HG03432 (cell line): Measurements from ENCODE around the gene GCK.

Experiments
- ATAC-seq: cut with Tn5 transposase; IDR thresholded peaks from one replicate; pipeline ENCODE4 v1.9.1; 2021; ENCODE audit warnings: mild to moderate bottlenecking, moderate library complexity; ENCODE audit not compliant: unreplicated experiment

Gene GCK

GRCh38 chr7:44123190-44124003, 65.8 kb downstream of the GCK start, which contains the start of gene POLD2:
Gene POLD2, minus strand, starts transcription at chr7:44123548. Its CDS starts 1,495 bp downstream, at chr7:44122053.
- peak; percentile 99 for ATAC-seq

- no peak for ATAC-seq
Measured at GRCh38 chr7:44122529-44122928, 66.7 kb downstream of the GCK start.

DNA sequence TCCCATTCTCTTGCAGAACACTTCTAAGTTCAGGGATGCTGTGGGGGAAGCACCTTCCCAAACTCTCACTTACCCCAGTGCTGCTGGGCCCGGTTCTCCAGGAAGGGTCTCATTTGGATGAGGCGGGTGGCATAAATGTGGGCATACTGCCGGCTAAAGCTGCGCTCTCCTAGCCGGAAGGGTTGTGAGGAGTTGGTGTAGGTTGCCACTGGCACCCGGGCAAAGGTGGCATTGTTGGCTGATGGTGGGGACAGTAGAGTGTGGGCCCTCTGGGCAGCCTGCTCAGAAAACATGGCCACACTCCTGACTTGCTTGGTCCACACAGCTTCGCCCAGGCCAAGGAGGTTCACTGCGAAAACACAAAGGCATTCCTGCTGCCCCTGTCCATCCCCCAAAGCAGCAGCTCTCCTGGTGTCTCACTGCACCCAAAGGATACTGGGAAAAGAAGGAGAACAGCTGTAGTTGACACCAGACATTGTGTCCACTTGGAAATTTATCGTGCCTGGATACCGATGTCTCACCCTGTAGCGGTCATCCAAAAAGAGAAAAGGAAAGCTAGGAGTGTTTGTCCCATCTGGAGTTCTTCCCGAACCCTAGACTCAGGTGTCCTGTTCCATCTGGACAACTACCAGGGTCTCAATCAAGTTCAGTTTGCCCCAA, 67.3 kb downstream of the GCK start:
- no peak for ATAC-seq

GRCh38 chr7:44120395-44120794, 68.8 kb downstream of the GCK start:
- no peak for ATAC-seq

DNA sequence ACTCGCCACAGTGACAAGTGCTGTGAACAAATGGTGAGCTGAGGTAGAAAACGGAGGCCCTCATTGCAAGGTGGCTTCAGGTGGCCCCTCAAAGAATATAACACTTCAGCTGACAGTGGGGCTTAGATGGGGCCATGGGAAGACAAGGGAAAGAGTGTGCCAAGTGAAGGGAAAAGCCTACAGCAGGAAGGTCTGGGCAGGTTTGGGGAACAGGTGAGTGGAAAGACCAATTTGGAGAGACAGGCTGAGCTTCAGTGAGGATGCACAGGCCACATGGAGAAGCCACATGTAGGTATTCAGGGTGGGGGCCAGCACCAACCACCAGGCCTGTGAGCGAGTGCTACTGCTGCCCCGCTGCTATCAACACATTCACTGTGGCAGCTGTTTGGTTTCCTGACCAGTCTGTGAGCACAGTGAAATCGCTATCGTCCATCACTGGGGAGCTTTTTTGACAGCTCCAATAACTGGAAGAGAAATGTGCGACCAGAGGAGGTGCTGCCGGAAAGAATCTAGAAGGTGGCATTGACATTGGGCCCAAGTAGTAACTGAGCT, 69.3 kb downstream of the GCK start:
- ATAC-seq, result no peak

DNA sequence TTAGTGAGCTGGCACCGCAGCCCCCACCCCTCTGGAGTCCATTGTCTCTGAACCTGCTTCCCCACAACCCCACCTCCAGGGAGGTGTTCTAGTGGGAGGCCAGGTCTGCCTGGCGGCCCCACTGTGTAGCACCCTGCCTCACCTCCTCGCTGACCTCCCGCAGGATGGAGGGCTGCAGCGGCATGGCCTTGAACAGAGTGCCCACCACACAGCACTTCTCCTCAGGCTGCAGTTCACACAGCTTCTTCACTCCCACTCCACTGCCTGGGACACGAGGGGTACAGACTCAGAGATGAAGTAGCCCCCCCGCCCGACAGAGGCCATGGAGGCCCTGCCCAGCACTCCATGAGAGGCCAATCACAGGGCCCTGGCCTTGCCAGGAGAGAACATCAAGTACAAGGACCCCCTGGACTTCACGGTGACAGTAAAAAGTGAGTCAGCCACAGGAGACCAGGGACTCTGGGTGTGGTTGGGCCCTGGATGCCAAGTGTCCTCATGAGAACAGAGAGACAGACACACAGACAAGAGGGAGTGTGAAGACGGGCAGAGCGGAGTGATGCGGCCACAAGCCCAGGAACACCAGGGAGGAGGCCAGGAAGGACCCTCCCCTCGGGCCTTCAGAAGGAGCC, 71.3 kb downstream of the GCK start:
- ATAC-seq, result no peak

GRCh38 chr7:44116789-44117666, 72.2 kb downstream of the GCK start:
- no peak for ATAC-seq

DNA sequence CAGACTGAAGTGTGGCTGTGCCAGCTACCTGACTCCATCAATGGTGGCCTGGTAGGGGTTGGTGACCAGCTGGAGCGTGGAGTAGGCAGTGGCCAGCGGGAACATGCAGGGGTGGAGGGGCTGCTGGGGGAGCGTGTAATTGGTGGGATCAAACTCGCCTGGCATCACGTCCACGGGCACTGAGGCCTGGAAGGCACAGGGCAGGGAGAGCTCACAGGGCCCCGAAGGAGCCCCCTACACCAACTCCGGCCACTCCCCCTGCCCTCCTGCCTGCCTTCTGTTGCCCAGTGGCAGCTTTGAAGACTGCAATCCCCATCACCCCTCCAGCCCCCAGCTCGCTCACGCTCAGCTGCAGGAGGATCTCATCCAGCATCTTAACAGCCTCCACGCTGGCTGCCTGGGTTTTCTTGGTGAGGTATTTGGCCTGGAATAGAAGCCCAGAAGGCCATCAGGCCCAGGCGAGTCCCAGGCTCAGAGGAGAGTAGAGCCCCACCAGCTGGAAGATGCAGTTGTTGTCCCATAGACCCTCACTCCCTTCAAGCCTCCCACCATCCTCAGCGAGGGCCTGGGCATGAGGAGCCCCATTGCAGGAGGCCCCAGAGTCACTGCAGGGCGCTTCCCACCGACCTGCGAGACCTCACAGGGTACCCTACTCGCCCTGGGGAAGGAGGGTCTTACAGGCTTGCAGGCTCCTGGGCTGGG, 73.0 kb downstream of the GCK start:
- no peak for ATAC-seq

DNA sequence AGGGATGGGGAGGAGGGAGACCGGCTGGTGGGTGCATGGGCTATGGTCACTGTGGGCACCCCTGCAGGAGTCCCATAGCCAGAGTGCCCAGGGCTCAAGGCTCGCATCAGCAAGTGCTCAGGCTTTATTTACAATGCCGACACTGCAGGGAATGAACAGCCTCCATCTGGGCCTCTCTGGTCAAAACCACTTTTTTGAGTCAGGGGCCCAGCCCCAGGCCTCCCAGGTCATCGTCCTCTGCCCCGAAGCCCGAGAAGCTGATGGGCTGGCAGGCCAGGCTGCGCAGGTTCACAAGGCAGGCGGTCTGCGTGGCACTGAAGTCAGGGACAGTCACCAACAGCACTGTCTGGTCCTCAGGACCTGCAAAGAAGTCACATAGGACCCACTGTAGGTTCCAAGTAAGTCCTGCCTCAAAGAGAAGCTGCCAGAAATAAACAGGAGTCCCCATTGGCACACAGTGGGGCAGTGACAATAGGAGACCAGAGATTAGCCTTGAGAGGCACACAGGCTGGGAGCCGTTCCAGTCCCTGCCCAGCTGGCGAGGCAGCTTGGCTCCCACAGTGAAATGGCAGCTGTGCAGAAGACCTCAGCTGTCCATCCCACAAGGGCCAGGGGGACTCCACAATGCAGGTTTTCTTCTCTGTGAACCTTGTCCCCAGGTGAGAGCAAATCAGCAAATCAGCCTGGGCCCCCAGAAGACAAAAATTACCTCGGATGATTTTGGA, 74.5 kb downstream of the GCK start:
- ATAC-seq, result no peak

DNA sequence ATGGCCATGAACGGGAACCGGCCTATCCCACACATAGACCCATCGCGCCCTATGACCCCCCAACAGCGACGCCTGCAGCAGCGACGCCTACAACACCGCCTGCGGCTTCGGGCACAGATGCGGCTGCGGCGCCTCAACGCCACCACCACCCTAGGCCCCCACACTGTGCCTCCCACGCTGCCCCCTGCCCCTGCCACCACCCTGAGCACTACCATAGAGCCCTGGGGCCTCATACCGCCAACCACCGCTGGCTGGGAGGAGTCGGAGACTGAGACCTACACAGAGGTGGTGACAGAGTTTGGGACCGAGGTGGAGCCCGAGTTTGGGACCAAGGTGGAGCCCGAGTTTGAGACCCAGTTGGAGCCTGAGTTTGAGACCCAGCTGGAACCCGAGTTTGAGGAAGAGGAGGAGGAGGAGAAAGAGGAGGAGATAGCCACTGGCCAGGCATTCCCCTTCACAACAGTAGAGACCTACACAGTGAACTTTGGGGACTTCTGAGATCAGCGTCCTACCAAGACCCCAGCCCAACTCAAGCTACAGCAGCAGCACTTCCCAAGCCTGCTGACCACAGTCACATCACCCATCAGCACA, 75.4 kb downstream of the GCK start:
- no peak for ATAC-seq

DNA sequence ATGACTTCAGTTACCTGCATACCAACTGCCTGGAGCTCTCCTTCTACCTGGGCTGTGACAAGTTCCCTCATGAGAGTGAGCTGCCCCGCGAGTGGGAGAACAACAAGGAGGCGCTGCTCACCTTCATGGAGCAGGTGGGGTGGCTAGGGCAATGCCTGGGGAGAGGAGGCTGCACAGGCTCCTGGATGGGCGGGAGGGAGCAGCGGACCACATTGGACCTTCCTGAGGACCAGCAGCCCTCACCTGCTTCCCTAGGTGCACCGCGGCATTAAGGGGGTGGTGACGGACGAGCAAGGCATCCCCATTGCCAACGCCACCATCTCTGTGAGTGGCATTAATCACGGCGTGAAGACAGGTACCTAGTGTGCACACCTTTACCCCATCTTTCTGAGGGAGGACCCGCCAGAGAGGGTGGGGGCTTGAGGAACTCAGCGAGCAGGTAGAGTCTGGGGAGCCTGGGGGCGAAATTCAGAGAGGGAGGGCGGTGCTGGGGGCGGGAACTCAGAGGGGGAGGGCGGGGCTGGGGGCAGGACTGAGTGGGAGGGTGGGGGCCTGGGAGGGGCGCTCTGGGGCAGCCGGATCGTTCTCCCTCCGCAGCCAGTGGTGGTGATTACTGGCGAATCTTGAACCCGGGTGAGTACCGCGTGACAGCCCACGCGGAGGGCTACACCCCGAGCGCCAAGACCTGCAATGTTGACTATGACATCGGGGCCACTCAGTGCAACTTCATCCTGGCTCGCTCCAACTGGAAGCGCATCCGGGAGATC, 76.1 kb downstream of the GCK start:
- ATAC-seq, result no peak

DNA sequence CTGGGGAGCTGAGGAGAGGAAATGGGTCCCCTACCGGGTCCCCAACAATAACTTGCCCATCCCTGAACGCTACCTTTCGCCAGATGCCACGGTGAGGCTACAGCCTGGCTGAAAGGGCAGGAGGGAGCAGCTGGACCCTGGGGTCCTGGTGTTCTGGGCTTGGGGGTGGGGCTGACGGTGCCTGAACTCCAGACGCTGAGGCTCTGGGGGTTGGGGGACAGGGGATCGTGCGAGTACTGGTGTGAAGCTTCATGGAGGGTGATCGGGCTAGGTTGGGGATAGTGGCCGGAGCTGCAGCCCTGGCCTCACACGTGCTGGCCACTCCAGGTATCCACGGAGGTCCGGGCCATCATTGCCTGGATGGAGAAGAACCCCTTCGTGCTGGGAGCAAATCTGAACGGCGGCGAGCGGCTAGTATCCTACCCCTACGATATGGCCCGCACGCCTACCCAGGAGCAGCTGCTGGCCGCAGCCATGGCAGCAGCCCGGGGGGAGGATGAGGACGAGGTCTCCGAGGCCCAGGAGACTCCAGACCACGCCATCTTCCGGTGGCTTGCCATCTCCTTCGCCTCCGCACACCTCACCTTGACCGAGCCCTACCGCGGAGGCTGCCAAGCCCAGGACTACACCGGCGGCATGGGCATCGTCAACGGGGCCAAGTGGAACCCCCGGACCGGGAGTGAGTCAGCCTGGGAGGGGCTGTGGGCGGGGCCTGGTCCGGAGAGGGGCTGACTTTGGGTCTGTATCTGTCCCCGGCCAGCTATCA, 76.8 kb downstream of the GCK start:
- no peak for ATAC-seq

- ATAC-seq, result no peak
Measured at GRCh38 chr7:44111761-44112160, 77.5 kb downstream of the GCK start.

GRCh38 chr7:44110719-44111635, 78.3 kb downstream of the GCK start:
- ATAC-seq, result no peak

DNA sequence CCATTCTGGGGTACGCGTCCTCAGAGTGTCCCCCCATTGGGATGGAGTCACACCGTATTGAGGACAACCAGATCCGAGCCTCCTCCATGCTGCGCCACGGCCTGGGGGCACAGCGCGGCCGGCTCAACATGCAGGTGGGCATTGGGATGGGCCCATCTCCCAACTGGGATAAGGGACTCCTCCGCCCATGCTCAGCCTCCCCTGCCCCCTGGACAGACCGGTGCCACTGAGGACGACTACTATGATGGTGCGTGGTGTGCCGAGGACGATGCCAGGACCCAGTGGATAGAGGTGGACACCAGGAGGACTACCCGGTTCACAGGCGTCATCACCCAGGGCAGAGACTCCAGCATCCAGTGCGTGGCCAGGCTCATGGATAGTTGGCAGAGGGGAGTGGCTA, 79.2 kb downstream of the GCK start:
- no peak for ATAC-seq
